Central memory CD8-positive, alpha-beta T cell (primary cell): ENCODE results near the gene BTF3.

ENCODE experiments used
- ATAC-seq: fragments of 150-1000 bp; cut with Tn5 transposase; replicated peaks from 2 replicates; pipeline ENCODE4 v1.10.0; 2022; ENCODE audit warnings: mild to moderate bottlenecking, moderate FRiP score, moderate number of reproducible peaks; ENCODE audit not compliant: poor library complexity, severe bottlenecking; ENCODE audit errors: extremely low read depth
- DNase-seq, 2 donors: peaks; one replicate each; pipeline ENCODE4 v3.0.0; 2021; ENCODE audit warnings: low spot score in 2 of 2
- H3K27ac Mint-ChIP-seq: one replicate; pipeline ENCODE4 v1.8.0; 2022; ENCODE audit warnings: low read depth, mild to moderate bottlenecking, moderate library complexity, mixed read lengths
- H3K27me3 Mint-ChIP-seq: one replicate; pipeline ENCODE4 v1.8.0; 2022; ENCODE audit warnings: mixed read lengths
- H3K36me3 Mint-ChIP-seq: one replicate; pipeline ENCODE4 v1.8.0; 2022; ENCODE audit warnings: mild to moderate bottlenecking, moderate library complexity, mixed read lengths; ENCODE audit not compliant: insufficient read depth
- H3K4me1 Mint-ChIP-seq: one replicate; pipeline ENCODE4 v1.8.0; 2022; ENCODE audit warnings: mixed read lengths
- H3K4me3 Mint-ChIP-seq: one replicate; pipeline ENCODE4 v1.8.0; 2022; ENCODE audit warnings: mild to moderate bottlenecking, moderate library complexity, mixed read lengths
- H3K9me3 Mint-ChIP-seq: one replicate; pipeline ENCODE4 v1.8.0; 2022; ENCODE audit warnings: mixed read lengths

BTF3 gene

GRCh38 chr5:73539730-73540129 lies 41.5 kb downstream of the BTF3 start:
- Mint-ChIP-seq H3K36me3 (peaks cover 5% of the 10 kb centered on the region), H3K27ac (no peak overlapping the region), H3K9me3 (no peaks in the 10 kb centered on the region), H3K4me3 (no peak overlapping the region), H3K4me1 (no peaks in the 10 kb centered on the region), H3K27me3 (peaks cover 37% of the 10 kb centered on the region)
- ATAC-seq, result no peak
- no peak for DNase-seq

GRCh38 chr5:73540192-73540591 lies 42.0 kb downstream of the BTF3 start:
- DNase-seq, result no peak
- H3K4me1 Mint-ChIP-seq, result no peaks in the 10 kb centered on the region
- ATAC-seq, result no peak
- H3K27me3 Mint-ChIP-seq, result peaks cover 36% of the 10 kb centered on the region
- peaks cover 5% of the 10 kb centered on the region for H3K36me3 Mint-ChIP-seq
- no peak overlapping the region for H3K4me3 Mint-ChIP-seq
- no peaks in the 10 kb centered on the region for H3K9me3 Mint-ChIP-seq
- no peak overlapping the region for H3K27ac Mint-ChIP-seq

- DNase-seq, result no peak
- Mint-ChIP-seq H3K9me3 (no peaks in the 10 kb centered on the region), H3K27ac (no peak overlapping the region), H3K4me3 (no peak overlapping the region), H3K4me1 (no peaks in the 10 kb centered on the region), H3K27me3 (peaks cover 37% of the 10 kb centered on the region), H3K36me3 (peaks cover 2% of the 10 kb centered on the region)
- no peak for ATAC-seq
These were observed 43.8 kb downstream of the BTF3 start for GRCh38 chr5:73542020-73542419.

DNA sequence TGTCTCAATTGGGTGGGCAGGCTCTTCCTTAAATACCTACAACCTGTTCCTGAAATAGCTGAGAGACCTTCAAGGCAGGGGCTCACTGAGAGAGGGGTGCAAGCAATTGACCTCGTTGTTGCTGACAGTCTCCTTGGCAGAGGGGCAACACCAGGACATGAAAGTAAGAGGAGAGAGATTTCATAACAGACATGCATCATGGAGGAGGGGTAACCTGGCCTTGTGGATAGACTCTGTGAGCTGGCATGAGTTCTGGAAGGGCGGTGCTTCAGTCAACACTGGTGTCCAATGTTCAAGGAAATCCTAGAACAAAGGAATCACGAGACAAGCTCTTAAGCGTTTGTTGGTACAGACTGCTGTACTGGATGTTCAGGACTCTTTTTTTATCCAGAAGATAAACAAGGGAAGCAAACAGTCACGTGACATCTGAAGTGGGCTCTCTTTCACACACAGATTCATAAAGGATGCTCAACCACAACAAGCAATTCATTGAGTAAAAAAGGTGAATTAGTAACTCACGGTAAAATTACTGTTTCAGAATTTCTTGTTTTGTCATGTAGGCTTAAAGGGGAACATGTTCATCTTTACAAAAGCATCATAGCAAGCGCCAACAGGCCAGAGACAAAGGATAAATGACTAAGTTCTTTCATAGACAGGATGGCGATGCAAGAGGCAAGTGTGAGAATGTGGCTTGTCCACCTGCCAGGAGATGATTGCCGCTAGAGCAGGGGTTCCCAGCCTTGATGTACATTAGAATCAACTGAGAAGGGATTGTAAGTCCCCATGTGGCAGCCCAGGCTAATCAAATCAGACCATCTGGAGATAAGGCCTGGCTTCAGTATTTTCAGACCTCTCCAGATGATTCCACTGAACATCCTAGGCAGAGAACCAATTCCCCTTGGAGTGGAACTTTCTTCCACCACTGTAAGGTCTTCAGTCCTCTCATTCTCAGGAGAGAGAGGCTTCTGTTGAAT lies 46.5 kb downstream of the BTF3 start:
- no peaks in the 10 kb centered on the region for H3K4me1 Mint-ChIP-seq
- peaks cover 35% of the 10 kb centered on the region for H3K27me3 Mint-ChIP-seq
- no peaks in the 10 kb centered on the region for H3K9me3 Mint-ChIP-seq
- no peak overlapping the region for H3K4me3 Mint-ChIP-seq
- ATAC-seq, result no peak
- no peak for DNase-seq
- H3K36me3 Mint-ChIP-seq, result peaks cover 2% of the 10 kb centered on the region
- H3K27ac Mint-ChIP-seq, result no peak overlapping the region

- Mint-ChIP-seq H3K4me1 (no peaks in the 10 kb centered on the region), H3K4me3 (no peak overlapping the region), H3K27me3 (peaks cover 28% of the 10 kb centered on the region), H3K27ac (no peak overlapping the region), H3K36me3 (peaks cover 2% of the 10 kb centered on the region), H3K9me3 (no peaks in the 10 kb centered on the region)
- ATAC-seq (no peak), DNase-seq (no peak)
These were observed 47.1 kb downstream of the BTF3 start for GRCh38 chr5:73545403-73545779.

DNA sequence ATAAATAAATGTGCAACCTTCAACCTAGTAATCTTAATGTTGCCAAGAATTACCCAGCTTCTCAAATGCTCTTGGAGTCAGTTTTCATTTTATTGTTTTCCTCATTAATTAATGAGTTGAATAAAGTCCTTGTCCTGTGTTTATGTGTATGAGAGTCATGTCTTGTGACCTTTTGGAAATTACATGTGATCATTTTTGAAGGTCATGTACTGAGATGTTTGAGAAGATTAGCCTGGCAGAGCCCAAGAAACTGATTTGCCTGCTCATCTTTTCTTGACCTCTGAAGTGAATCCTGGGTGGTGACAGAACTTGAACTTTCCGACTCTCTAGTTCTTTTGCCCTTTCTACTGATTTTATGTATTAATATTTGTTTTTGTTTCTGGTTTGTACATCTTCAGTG lies 51.8 kb downstream of the BTF3 start:
- H3K9me3 Mint-ChIP-seq, result no peaks in the 10 kb centered on the region
- no peaks in the 10 kb centered on the region for H3K4me1 Mint-ChIP-seq
- no peak overlapping the region for H3K27ac Mint-ChIP-seq
- ATAC-seq, result no peak
- no peak overlapping the region for H3K4me3 Mint-ChIP-seq
- peaks cover 16% of the 10 kb centered on the region for H3K36me3 Mint-ChIP-seq
- peaks cover 8% of the 10 kb centered on the region for H3K27me3 Mint-ChIP-seq
- no peak for DNase-seq

GRCh38 chr5:73552642-73553041 lies 54.4 kb downstream of the BTF3 start:
- Mint-ChIP-seq H3K9me3 (no peaks in the 10 kb centered on the region), H3K4me3 (no peak overlapping the region), H3K27me3 (no peaks in the 10 kb centered on the region), H3K4me1 (no peaks in the 10 kb centered on the region), H3K36me3 (peaks cover 29% of the 10 kb centered on the region), H3K27ac (no peak overlapping the region)
- ATAC-seq (no peak), DNase-seq (no peak)
